Mucosa of stomach (tissue), 1 donor: Measurements from ENCODE around the gene ADAMTS7.
"Not testable (repeated sequence)": the region's sequence is repeated elsewhere in the genome, so short reads cannot be mapped to it uniquely, and the experiment has no call there.

Experiments used
- H3K27me3 ChIP-seq: one replicate; pipeline ENCODE4 v1.7.0; 2013; ENCODE audit warnings: mild to moderate bottlenecking, low read length; ENCODE audit not compliant: control insufficient read depth, insufficient read depth
- H3K36me3 ChIP-seq: one replicate; pipeline ENCODE4 v1.7.0; 2013; ENCODE audit warnings: low read length; ENCODE audit not compliant: control insufficient read depth, insufficient read depth
- H3K4me1 ChIP-seq: one replicate; pipeline ENCODE4 v1.7.0; 2013; ENCODE audit warnings: mild to moderate bottlenecking, low read length; ENCODE audit not compliant: control insufficient read depth, insufficient read depth
- H3K4me3 ChIP-seq: one replicate; pipeline ENCODE4 v1.7.0; 2013; ENCODE audit warnings: low read length
- H3K9ac ChIP-seq: one replicate; pipeline ENCODE4 v1.7.0; 2013; ENCODE audit warnings: mild to moderate bottlenecking, low read length, moderate library complexity
- H3K9me3 ChIP-seq: one replicate; pipeline ENCODE4 v1.7.0; 2013; ENCODE audit warnings: mild to moderate bottlenecking, low read length, moderate library complexity; ENCODE audit not compliant: control insufficient read depth
- donor health status: Pancreatic carcinoma.

The ADAMTS7 gene

GRCh38 chr15:78811124-78811824 lies at the start of gene ADAMTS7:
TSS of gene ADAMTS7 (minus strand) at chr15:78811464. CDS start at chr15:78811220, 244 bp downstream.
- Histone ChIP-seq H3K9ac (peak within 1 kb of the TSS; percentile 61), H3K9me3 (no peaks in the 10 kb centered on the region), H3K27me3 (peaks cover 32% of the 10 kb centered on the region), H3K4me1 (peaks cover 11% of the 10 kb centered on the region), H3K36me3 (no peaks in the 10 kb centered on the region), H3K4me3 (no peak within 1 kb of the TSS)

- H3K27me3 ChIP-seq = no peaks in the 10 kb centered on the region
- peak overlapping the region; percentile 69 for H3K4me3 ChIP-seq
- no peaks in the 10 kb centered on the region for H3K9me3 ChIP-seq
- H3K9ac ChIP-seq = peak overlapping the region; percentile 49
- H3K36me3 ChIP-seq = no peaks in the 10 kb centered on the region
- no peaks in the 10 kb centered on the region for H3K4me1 ChIP-seq
Measured at GRCh38 chr15:78859971-78860719, 48.9 kb upstream of the ADAMTS7 start.

GRCh38 chr15:78855746-78856145 lies 44.5 kb upstream of the ADAMTS7 start:
- Histone ChIP-seq H3K9ac (no peak overlapping the region), H3K36me3 (no peaks in the 10 kb centered on the region), H3K4me1 (no peaks in the 10 kb centered on the region), H3K9me3 (no peaks in the 10 kb centered on the region), H3K4me3 (no peak overlapping the region), H3K27me3 (no peaks in the 10 kb centered on the region)

GRCh38 chr15:78854833-78855372 lies 43.6 kb upstream of the ADAMTS7 start:
- Histone ChIP-seq H3K9ac (no peak overlapping the region), H3K4me3 (no peak overlapping the region), H3K4me1 (no peaks in the 10 kb centered on the region), H3K27me3 (no peaks in the 10 kb centered on the region), H3K36me3 (no peaks in the 10 kb centered on the region), H3K9me3 (no peaks in the 10 kb centered on the region)

- Histone ChIP-seq H3K27me3 (no peaks in the 10 kb centered on the region), H3K4me1 (no peaks in the 10 kb centered on the region), H3K9me3 (no peaks in the 10 kb centered on the region), H3K9ac (no peak overlapping the region), H3K4me3 (no peak overlapping the region), H3K36me3 (no peaks in the 10 kb centered on the region)
Measured at GRCh38 chr15:78853500-78853899, 42.2 kb upstream of the ADAMTS7 start.

- no peaks in the 10 kb centered on the region for H3K36me3 ChIP-seq
- H3K9ac ChIP-seq = no peak overlapping the region
- no peaks in the 10 kb centered on the region for H3K27me3 ChIP-seq
- H3K9me3 ChIP-seq = no peaks in the 10 kb centered on the region
- H3K4me1 ChIP-seq = no peaks in the 10 kb centered on the region
- H3K4me3 ChIP-seq = no peak overlapping the region
Measured at GRCh38 chr15:78850941-78851755, 39.9 kb upstream of the ADAMTS7 start.

- H3K9me3 ChIP-seq = no peaks in the 10 kb centered on the region
Measured at GRCh38 chr15:78850352-78850751, 39.1 kb upstream of the ADAMTS7 start.

GRCh38 chr15:78847387-78847906 lies 36.2 kb upstream of the ADAMTS7 start:
- H3K4me1 ChIP-seq, H3K36me3 ChIP-seq, H3K4me3 ChIP-seq, H3K9ac ChIP-seq, H3K9me3 ChIP-seq, H3K27me3 ChIP-seq: not testable (repeated sequence)

More at GRCh38 chr15:78850352-78850751, 39.1 kb upstream of the ADAMTS7 start:
- no peaks in the 10 kb centered on the region for H3K4me1 ChIP-seq
- H3K9ac ChIP-seq = no peak overlapping the region
- no peaks in the 10 kb centered on the region for H3K27me3 ChIP-seq
- no peaks in the 10 kb centered on the region for H3K36me3 ChIP-seq
- H3K4me3 ChIP-seq = no peak overlapping the region

- H3K9me3 ChIP-seq, H3K4me1 ChIP-seq, H3K27me3 ChIP-seq, H3K9ac ChIP-seq, H3K4me3 ChIP-seq, H3K36me3 ChIP-seq: not testable (repeated sequence)
Measured at GRCh38 chr15:78846906-78847305, 35.6 kb upstream of the ADAMTS7 start.

- no peaks in the 10 kb centered on the region for H3K9me3 ChIP-seq
- H3K9ac ChIP-seq = no peak overlapping the region
- no peaks in the 10 kb centered on the region for H3K27me3 ChIP-seq
- H3K36me3 ChIP-seq = no peaks in the 10 kb centered on the region
- no peak overlapping the region for H3K4me3 ChIP-seq
- H3K4me1 ChIP-seq = no peaks in the 10 kb centered on the region
Measured at GRCh38 chr15:78842519-78842918, 31.3 kb upstream of the ADAMTS7 start.

- H3K4me1 ChIP-seq = no peaks in the 10 kb centered on the region
- H3K27me3 ChIP-seq = no peaks in the 10 kb centered on the region
- no peaks in the 10 kb centered on the region for H3K9me3 ChIP-seq
- no peak overlapping the region for H3K9ac ChIP-seq
- H3K36me3 ChIP-seq = no peaks in the 10 kb centered on the region
- H3K4me3 ChIP-seq = no peak overlapping the region
Measured at GRCh38 chr15:78841891-78842290, 30.6 kb upstream of the ADAMTS7 start.
